SJSA1 (cell line): ENCODE measurements around the gene FHIT. TPM values are rescaled to one million over a fixed set of nuclear protein-coding genes. Genes with fewer than 3 reads are reported as not detected.
"Not testable (repeated sequence)": the region's sequence is repeated elsewhere in the genome, so short reads cannot be mapped to it uniquely, and the experiment has no call there.

Source experiments
- DNase-seq, 2 experiments: peaks; one replicate each; pipeline ENCODE4 v3.0.0-alpha.2; 2015 to 2020; ENCODE audit warnings: low spot score in 2 of 2, low read depth in 1 of 2
- H3K27ac ChIP-seq: fragments of 250-450 bp; sonication (Bioruptor Pico); 2 replicates; pipeline ENCODE4 v1.5.1; 2020; ENCODE audit warnings: mild to moderate bottlenecking, moderate library complexity
- H3K27me3 ChIP-seq: fragments of 250-450 bp; sonication (Bioruptor Pico); replicated peaks from 2 replicates; pipeline ENCODE4 v1.5.1; 2020; ENCODE audit warnings: mild to moderate bottlenecking, moderate library complexity
- H3K36me3 ChIP-seq: fragments of 250-450 bp; sonication (Bioruptor Pico); 2 replicates; pipeline ENCODE4 v1.5.1; 2020; ENCODE audit warnings: mild to moderate bottlenecking
- H3K4me1 ChIP-seq: fragments of 250-450 bp; sonication (Bioruptor Pico); replicated peaks from 2 replicates; pipeline ENCODE4 v1.6.1; 2021; ENCODE audit warnings: mild to moderate bottlenecking
- H3K4me3 ChIP-seq: fragments of 250-450 bp; sonication (Bioruptor Pico); 2 replicates; pipeline ENCODE4 v1.5.1; 2020; ENCODE audit warnings: mild to moderate bottlenecking
- H3K9me3 ChIP-seq: fragments of 250-450 bp; sonication (Bioruptor Pico); replicated peaks from 2 replicates; pipeline ENCODE4 v1.5.1; 2020; ENCODE audit warnings: mild to moderate bottlenecking
- total RNA-seq: library from RNA; depleted of rRNA; stranded (reverse); fragments of >200 nt; shearing (Covaris generic); gene quantifications from 2 replicates; pipeline ENCODE4 v1.2.3, GENCODE V29; 2014

FHIT gene
- total RNA-seq, 1 experiment from 2014 or later: not detected

GRCh38 chr3:60912142-60912541, 339.1 kb downstream of the FHIT start:
- H3K4me1 ChIP-seq: no peaks in the 10 kb centered on the region
- no peak overlapping the region for H3K4me3 ChIP-seq
- H3K9me3 ChIP-seq: no peaks in the 10 kb centered on the region
- no peak for DNase-seq
- no peaks in the 10 kb centered on the region for H3K36me3 ChIP-seq
- no peaks in the 10 kb centered on the region for H3K27me3 ChIP-seq
- H3K27ac ChIP-seq: no peak overlapping the region

- Histone ChIP-seq H3K27ac (no peak overlapping the region), H3K9me3 (no peaks in the 10 kb centered on the region), H3K4me1 (no peaks in the 10 kb centered on the region), H3K27me3 (no peaks in the 10 kb centered on the region), H3K36me3 (no peaks in the 10 kb centered on the region), H3K4me3 (no peak overlapping the region)
- no peak for DNase-seq
Observed at GRCh38 chr3:60909526-60909925, 341.7 kb downstream of the FHIT start.

- DNase-seq: no peak
- no peaks in the 10 kb centered on the region for H3K4me1 ChIP-seq
Observed at GRCh38 chr3:60906283-60906682, 345.0 kb downstream of the FHIT start.

GRCh38 chr3:60898321-60898720, 352.9 kb downstream of the FHIT start:
- Histone ChIP-seq H3K27ac (no peak overlapping the region), H3K4me1 (no peaks in the 10 kb centered on the region), H3K36me3 (no peaks in the 10 kb centered on the region), H3K4me3 (no peak overlapping the region), H3K27me3 (no peaks in the 10 kb centered on the region), H3K9me3 (no peaks in the 10 kb centered on the region)
- DNase-seq: no peak

More at GRCh38 chr3:60906283-60906682, 345.0 kb downstream of the FHIT start:
- H3K27me3 ChIP-seq: no peaks in the 10 kb centered on the region
- no peaks in the 10 kb centered on the region for H3K36me3 ChIP-seq
- H3K4me3 ChIP-seq: no peak overlapping the region
- no peak overlapping the region for H3K27ac ChIP-seq
- no peaks in the 10 kb centered on the region for H3K9me3 ChIP-seq

GRCh38 chr3:60893946-60894345, 357.3 kb downstream of the FHIT start:
- Histone ChIP-seq H3K27me3 (no peaks in the 10 kb centered on the region), H3K4me3 (no peak overlapping the region), H3K36me3 (no peaks in the 10 kb centered on the region), H3K4me1 (no peaks in the 10 kb centered on the region), H3K9me3 (no peaks in the 10 kb centered on the region), H3K27ac (no peak overlapping the region)
- DNase-seq: no peak

GRCh38 chr3:60890226-60890625, 361.0 kb downstream of the FHIT start:
- Histone ChIP-seq H3K36me3 (no peaks in the 10 kb centered on the region), H3K9me3 (no peaks in the 10 kb centered on the region), H3K4me3 (no peak overlapping the region), H3K27me3 (no peaks in the 10 kb centered on the region), H3K27ac (no peak overlapping the region), H3K4me1 (no peaks in the 10 kb centered on the region)
- DNase-seq: no peak

- H3K4me3 ChIP-seq, H3K9me3 ChIP-seq, H3K27me3 ChIP-seq, H3K27ac ChIP-seq, H3K4me1 ChIP-seq, DNase-seq, H3K36me3 ChIP-seq: not testable (repeated sequence)
Observed at GRCh38 chr3:60888952-60889351, 362.3 kb downstream of the FHIT start.

GRCh38 chr3:60887574-60887973, 363.7 kb downstream of the FHIT start:
- H3K27ac ChIP-seq: no peak overlapping the region
- no peak for DNase-seq
- no peak overlapping the region for H3K4me3 ChIP-seq
- no peaks in the 10 kb centered on the region for H3K36me3 ChIP-seq
- H3K27me3 ChIP-seq: no peaks in the 10 kb centered on the region
- H3K4me1 ChIP-seq: no peaks in the 10 kb centered on the region
- no peaks in the 10 kb centered on the region for H3K9me3 ChIP-seq

GRCh38 chr3:60886518-60886917, 364.7 kb downstream of the FHIT start:
- no peak overlapping the region for H3K27ac ChIP-seq
- no peaks in the 10 kb centered on the region for H3K9me3 ChIP-seq
- H3K4me3 ChIP-seq: no peak overlapping the region
- no peaks in the 10 kb centered on the region for H3K4me1 ChIP-seq
- no peaks in the 10 kb centered on the region for H3K27me3 ChIP-seq
- H3K36me3 ChIP-seq: no peaks in the 10 kb centered on the region
- no peak for DNase-seq

GRCh38 chr3:60884005-60884404, 367.2 kb downstream of the FHIT start:
- Histone ChIP-seq H3K27me3 (no peaks in the 10 kb centered on the region), H3K36me3 (no peaks in the 10 kb centered on the region), H3K4me1 (no peaks in the 10 kb centered on the region), H3K9me3 (no peaks in the 10 kb centered on the region), H3K4me3 (no peak overlapping the region), H3K27ac (no peak overlapping the region)
- no peak for DNase-seq

- no peaks in the 10 kb centered on the region for H3K36me3 ChIP-seq
Observed at GRCh38 chr3:60877188-60877587, 374.1 kb downstream of the FHIT start.

GRCh38 chr3:60870396-60870795, 380.9 kb downstream of the FHIT start:
- DNase-seq: no peak
- Histone ChIP-seq H3K36me3 (no peaks in the 10 kb centered on the region), H3K9me3 (no peaks in the 10 kb centered on the region), H3K27ac (no peak overlapping the region), H3K4me1 (no peaks in the 10 kb centered on the region), H3K4me3 (no peak overlapping the region), H3K27me3 (no peaks in the 10 kb centered on the region)

More at GRCh38 chr3:60877188-60877587, 374.1 kb downstream of the FHIT start:
- Histone ChIP-seq H3K4me3 (no peak overlapping the region), H3K27me3 (no peaks in the 10 kb centered on the region), H3K4me1 (no peaks in the 10 kb centered on the region), H3K9me3 (no peaks in the 10 kb centered on the region), H3K27ac (no peak overlapping the region)
- no peak for DNase-seq

GRCh38 chr3:60867200-60867599, 384.1 kb downstream of the FHIT start:
- H3K36me3 ChIP-seq: no peaks in the 10 kb centered on the region
- H3K9me3 ChIP-seq: no peaks in the 10 kb centered on the region
- H3K4me3 ChIP-seq: no peak overlapping the region
- no peak for DNase-seq
- H3K27me3 ChIP-seq: no peaks in the 10 kb centered on the region
- no peak overlapping the region for H3K27ac ChIP-seq
- H3K4me1 ChIP-seq: no peaks in the 10 kb centered on the region

GRCh38 chr3:60856257-60857046, 394.8 kb downstream of the FHIT start:
- H3K27me3 ChIP-seq: no peaks in the 10 kb centered on the region
- H3K4me1 ChIP-seq: no peaks in the 10 kb centered on the region
- H3K36me3 ChIP-seq: no peaks in the 10 kb centered on the region
- no peaks in the 10 kb centered on the region for H3K9me3 ChIP-seq
- no peak for DNase-seq
- H3K27ac ChIP-seq: no peak overlapping the region
- no peak overlapping the region for H3K4me3 ChIP-seq

GRCh38 chr3:60855250-60855649, 396.0 kb downstream of the FHIT start:
- H3K4me1 ChIP-seq: no peaks in the 10 kb centered on the region
- H3K4me3 ChIP-seq: no peak overlapping the region
- no peaks in the 10 kb centered on the region for H3K9me3 ChIP-seq
- no peak overlapping the region for H3K27ac ChIP-seq
- no peaks in the 10 kb centered on the region for H3K27me3 ChIP-seq
- DNase-seq: no peak
- no peaks in the 10 kb centered on the region for H3K36me3 ChIP-seq
